Activated T-cell treated with anti-CD3 and anti-CD28 coated beads, Interleukin-2, amount 50 U/mL, for 4 hours (primary cell): Measurements from ENCODE around the gene ZDHHC24. TPM values are rescaled to one million over a fixed set of nuclear protein-coding genes. Genes with fewer than 3 reads are reported as not detected.

Experiments
- ATAC-seq, 2 donors: fragments of 200-7000 bp; cut with Tn5 transposase; one replicate each; pipeline ENCODE4 v1.10.0; 2021
- DNase-seq: peaks from one replicate; pipeline ENCODE4 v3.0.0-alpha.2; 2020
- H3K27me3 Mint-ChIP-seq: one replicate; pipeline ENCODE4 v1.8.0; 2021; ENCODE audit warnings: low read depth, mixed read lengths
- H3K36me3 Mint-ChIP-seq: one replicate; pipeline ENCODE4 v1.8.0; 2022; ENCODE audit warnings: mixed read lengths; ENCODE audit not compliant: insufficient read depth
- H3K4me1 Mint-ChIP-seq: one replicate; pipeline ENCODE4 v1.8.0; 2021; ENCODE audit warnings: low read depth, mixed read lengths
- H3K4me3 Mint-ChIP-seq: one replicate; pipeline ENCODE4 v1.8.0; 2021; ENCODE audit warnings: mild to moderate bottlenecking, moderate library complexity, mixed read lengths
- H3K9me3 Mint-ChIP-seq: one replicate; pipeline ENCODE4 v1.8.0; 2021; ENCODE audit warnings: mixed read lengths
- total RNA-seq, 3 donors: library from RNA; stranded (reverse); gene quantifications; one replicate each; pipeline ENCODE4 v1.2.1, GENCODE V29; 2021

ZDHHC24 gene
- total RNA-seq, 3 donors from 2014 or later, result 6.3 to 7.3 (median 6.4) TPM

- peak; percentile 80 for DNase-seq
- Mint-ChIP-seq H3K4me1 (peaks cover 13% of the 10 kb centered on the region), H3K27me3 (peaks cover 12% of the 10 kb centered on the region), H3K36me3 (no peaks in the 10 kb centered on the region), H3K4me3 (no peak overlapping the region), H3K9me3 (peaks cover 11% of the 10 kb centered on the region)
- ATAC-seq, result peak; percentile 93 to 94
Observed at GRCh38 chr11:66579017-66579606, 33.3 kb upstream of the ZDHHC24 start.

- no peaks in the 10 kb centered on the region for H3K9me3 Mint-ChIP-seq
- H3K4me3 Mint-ChIP-seq, result no peak overlapping the region
- DNase-seq (no peak), ATAC-seq (no peak)
- H3K4me1 Mint-ChIP-seq, result peaks cover 12% of the 10 kb centered on the region
- H3K36me3 Mint-ChIP-seq, result no peaks in the 10 kb centered on the region
- peaks cover 11% of the 10 kb centered on the region for H3K27me3 Mint-ChIP-seq
Observed at GRCh38 chr11:66570850-66571180, 25.0 kb upstream of the ZDHHC24 start.

- H3K36me3 Mint-ChIP-seq, result no peaks in the 10 kb centered on the region
- peaks cover 12% of the 10 kb centered on the region for H3K4me1 Mint-ChIP-seq
- no peak overlapping the region for H3K4me3 Mint-ChIP-seq
- H3K27me3 Mint-ChIP-seq, result peaks cover 6% of the 10 kb centered on the region
- no peak for DNase-seq
- no peak for ATAC-seq
- no peaks in the 10 kb centered on the region for H3K9me3 Mint-ChIP-seq
Observed at GRCh38 chr11:66570079-66570849, 24.4 kb upstream of the ZDHHC24 start.

- Mint-ChIP-seq H3K27me3 (peaks cover 4% of the 10 kb centered on the region), H3K4me3 (no peak overlapping the region), H3K36me3 (no peaks in the 10 kb centered on the region), H3K4me1 (peaks cover 12% of the 10 kb centered on the region), H3K9me3 (no peaks in the 10 kb centered on the region)
- ATAC-seq (no peak), DNase-seq (no peak)
Observed at GRCh38 chr11:66569076-66569475, 23.2 kb upstream of the ZDHHC24 start.

GRCh38 chr11:66568124-66568916, 22.5 kb upstream of the ZDHHC24 start, which contains the start of gene CTSF:
Gene CTSF, minus strand, starts transcription at chr11:66568606. Its CDS starts 120 bp downstream, at chr11:66568486.
- DNase-seq (peak; percentile 66), ATAC-seq (peak; percentile 96 to 97)
- no peaks in the 10 kb centered on the region for H3K9me3 Mint-ChIP-seq
- H3K4me3 Mint-ChIP-seq, result peak within 1 kb of the TSS; percentile 77
- no peaks in the 10 kb centered on the region for H3K36me3 Mint-ChIP-seq
- peaks cover 4% of the 10 kb centered on the region for H3K27me3 Mint-ChIP-seq
- H3K4me1 Mint-ChIP-seq, result peaks cover 12% of the 10 kb centered on the region

- Mint-ChIP-seq H3K9me3 (no peaks in the 10 kb centered on the region), H3K4me3 (peak overlapping the region; percentile 68), H3K27me3 (peaks cover 4% of the 10 kb centered on the region), H3K36me3 (no peaks in the 10 kb centered on the region), H3K4me1 (peaks cover 12% of the 10 kb centered on the region)
- peak in 1 of 2 donors; percentile 16 for ATAC-seq
- DNase-seq, result no peak
Observed at GRCh38 chr11:66567787-66568123, 21.9 kb upstream of the ZDHHC24 start.

- H3K4me3 Mint-ChIP-seq, result no peak overlapping the region
- H3K27me3 Mint-ChIP-seq, result peaks cover 4% of the 10 kb centered on the region
- no peaks in the 10 kb centered on the region for H3K9me3 Mint-ChIP-seq
Observed at GRCh38 chr11:66566221-66566620, 20.4 kb upstream of the ZDHHC24 start.

GRCh38 chr11:66564984-66565383, 19.1 kb upstream of the ZDHHC24 start:
- Mint-ChIP-seq H3K4me3 (no peak overlapping the region), H3K9me3 (no peaks in the 10 kb centered on the region), H3K36me3 (no peaks in the 10 kb centered on the region), H3K27me3 (no peaks in the 10 kb centered on the region), H3K4me1 (peaks cover 12% of the 10 kb centered on the region)
- ATAC-seq (no peak), DNase-seq (no peak)

More at GRCh38 chr11:66566221-66566620, 20.4 kb upstream of the ZDHHC24 start:
- no peak for ATAC-seq
- peaks cover 12% of the 10 kb centered on the region for H3K4me1 Mint-ChIP-seq
- DNase-seq, result no peak
- no peaks in the 10 kb centered on the region for H3K36me3 Mint-ChIP-seq

GRCh38 chr11:66564538-66564937, 18.7 kb upstream of the ZDHHC24 start:
- Mint-ChIP-seq H3K9me3 (no peaks in the 10 kb centered on the region), H3K4me3 (no peak overlapping the region), H3K27me3 (no peaks in the 10 kb centered on the region), H3K4me1 (peaks cover 12% of the 10 kb centered on the region), H3K36me3 (no peaks in the 10 kb centered on the region)
- ATAC-seq (no peak), DNase-seq (no peak)

GRCh38 chr11:66563832-66564231, 18.0 kb upstream of the ZDHHC24 start:
- no peak overlapping the region for H3K4me3 Mint-ChIP-seq
- no peaks in the 10 kb centered on the region for H3K9me3 Mint-ChIP-seq
- peaks cover 2% of the 10 kb centered on the region for H3K27me3 Mint-ChIP-seq
- ATAC-seq (no peak), DNase-seq (no peak)
- H3K4me1 Mint-ChIP-seq, result peaks cover 13% of the 10 kb centered on the region
- no peaks in the 10 kb centered on the region for H3K36me3 Mint-ChIP-seq

- ATAC-seq, result no peak
- Mint-ChIP-seq H3K4me3 (no peak overlapping the region), H3K27me3 (peaks cover 5% of the 10 kb centered on the region), H3K9me3 (no peaks in the 10 kb centered on the region), H3K4me1 (peaks cover 12% of the 10 kb centered on the region), H3K36me3 (no peaks in the 10 kb centered on the region)
- no peak for DNase-seq
Observed at GRCh38 chr11:66562907-66563583, 17.2 kb upstream of the ZDHHC24 start.

- Mint-ChIP-seq H3K27me3 (peaks cover 8% of the 10 kb centered on the region), H3K4me3 (no peak overlapping the region), H3K9me3 (no peaks in the 10 kb centered on the region), H3K36me3 (no peaks in the 10 kb centered on the region), H3K4me1 (peaks cover 5% of the 10 kb centered on the region)
- ATAC-seq (no peak), DNase-seq (no peak)
Observed at GRCh38 chr11:66562275-66562674, 16.4 kb upstream of the ZDHHC24 start.

GRCh38 chr11:66561975-66562248, 16.1 kb upstream of the ZDHHC24 start:
- H3K36me3 Mint-ChIP-seq, result no peaks in the 10 kb centered on the region

GRCh38 chr11:66561178-66561974, 15.5 kb upstream of the ZDHHC24 start:
- H3K4me1 Mint-ChIP-seq, result peaks cover 4% of the 10 kb centered on the region
- DNase-seq (no peak), ATAC-seq (no peak)
- no peaks in the 10 kb centered on the region for H3K9me3 Mint-ChIP-seq
- peaks cover 10% of the 10 kb centered on the region for H3K27me3 Mint-ChIP-seq
- H3K4me3 Mint-ChIP-seq, result no peak overlapping the region
- H3K36me3 Mint-ChIP-seq, result no peaks in the 10 kb centered on the region

More at GRCh38 chr11:66561975-66562248, 16.1 kb upstream of the ZDHHC24 start:
- DNase-seq, result no peak
- Mint-ChIP-seq H3K4me3 (no peak overlapping the region), H3K4me1 (peaks cover 4% of the 10 kb centered on the region), H3K27me3 (peaks cover 10% of the 10 kb centered on the region), H3K9me3 (no peaks in the 10 kb centered on the region)
- no peak for ATAC-seq
